ENCODE data around the gene SEMA3G.

Gene SEMA3G

DNA sequence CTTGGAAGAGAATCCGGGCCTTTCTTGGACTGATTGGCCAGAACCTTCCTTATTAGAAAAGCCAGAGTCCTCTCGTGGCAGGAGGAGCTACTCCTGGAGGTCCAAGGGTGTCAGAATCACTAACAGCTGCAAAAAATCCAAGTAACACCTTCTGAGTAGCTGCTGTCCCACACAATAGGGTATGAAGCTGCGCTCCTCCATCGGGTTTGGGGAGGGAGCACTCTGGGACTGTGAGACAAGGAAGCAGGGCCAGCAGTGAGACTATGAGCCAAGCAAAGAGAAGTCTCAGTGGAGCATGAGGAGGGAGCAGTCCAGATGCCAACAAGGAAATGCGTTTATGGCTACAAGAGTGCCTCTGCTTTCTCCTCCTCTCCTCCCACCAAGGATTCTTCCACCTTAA lies 21.7 kb downstream of the SEMA3G start:
- no peak for DNase-seq (ENCODE audit: extremely low read depth in 1 of 2, low read depth in 1 of 2)

DNA sequence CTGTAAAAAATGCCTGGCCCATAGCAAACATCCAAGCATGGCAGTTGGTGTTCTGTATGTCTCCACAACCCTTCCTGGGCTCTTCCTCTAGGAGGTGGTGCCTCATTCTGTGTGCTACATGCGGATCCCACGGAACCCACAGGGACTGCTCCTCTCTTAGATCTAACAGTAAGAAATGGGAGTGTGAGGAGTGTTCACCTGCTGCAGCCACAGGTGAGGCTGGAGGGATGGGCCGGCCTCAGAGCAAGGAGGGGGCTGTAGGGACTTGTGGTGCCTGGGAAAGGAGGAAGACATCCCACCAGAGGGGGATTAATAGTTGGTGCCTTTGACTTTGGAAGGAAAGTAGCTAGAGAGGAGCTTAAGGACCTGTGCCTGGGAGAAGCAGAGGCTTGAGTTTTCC lies 22.2 kb downstream of the SEMA3G start:
- no peak for DNase-seq (ENCODE audit: extremely low read depth in 1 of 2, low read depth in 1 of 2)

DNA sequence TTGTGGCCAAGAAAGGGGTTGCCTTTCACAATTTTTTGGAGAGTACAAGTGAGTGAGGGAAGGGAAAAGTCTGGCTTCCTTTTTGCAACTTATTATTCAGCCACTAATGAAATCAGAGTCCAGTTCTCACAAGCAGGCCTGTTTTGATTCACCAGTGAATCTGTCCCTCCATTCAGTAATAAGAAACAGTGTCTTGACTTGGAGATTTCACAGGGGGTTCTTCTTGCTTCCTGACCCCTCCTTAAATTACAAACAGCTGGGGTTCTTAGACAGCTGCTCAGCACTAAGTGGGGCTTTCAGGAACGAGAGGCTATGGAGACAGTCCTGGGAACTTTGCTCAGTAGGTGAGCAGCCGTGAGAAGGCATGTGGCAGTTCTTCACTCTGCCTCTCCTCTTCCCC lies 24.5 kb downstream of the SEMA3G start:
- no peak for DNase-seq (ENCODE audit: extremely low read depth in 1 of 2, low read depth in 1 of 2)

DNA sequence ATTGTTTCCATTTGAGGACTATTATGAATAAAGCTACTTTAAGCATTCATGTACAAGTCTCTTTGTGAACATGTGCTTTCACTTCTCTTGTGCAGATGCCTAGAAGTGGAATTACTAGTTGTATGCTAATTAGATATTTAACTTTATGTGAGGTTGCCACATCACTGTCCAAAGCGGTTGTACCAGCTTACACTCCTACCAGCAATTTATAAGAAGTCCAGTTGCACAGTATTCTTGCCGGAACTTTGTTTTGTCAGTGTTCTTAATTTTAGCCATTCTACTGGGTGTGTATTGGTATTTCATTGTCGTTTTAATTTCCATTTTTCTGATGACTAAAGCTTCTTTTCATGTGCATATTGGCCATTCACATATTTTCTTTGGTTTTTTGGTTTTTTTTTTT lies 29.1 kb downstream of the SEMA3G start:
- DNase-seq (ENCODE audit: extremely low read depth in 1 of 2, low read depth in 1 of 2), result no peak

DNA sequence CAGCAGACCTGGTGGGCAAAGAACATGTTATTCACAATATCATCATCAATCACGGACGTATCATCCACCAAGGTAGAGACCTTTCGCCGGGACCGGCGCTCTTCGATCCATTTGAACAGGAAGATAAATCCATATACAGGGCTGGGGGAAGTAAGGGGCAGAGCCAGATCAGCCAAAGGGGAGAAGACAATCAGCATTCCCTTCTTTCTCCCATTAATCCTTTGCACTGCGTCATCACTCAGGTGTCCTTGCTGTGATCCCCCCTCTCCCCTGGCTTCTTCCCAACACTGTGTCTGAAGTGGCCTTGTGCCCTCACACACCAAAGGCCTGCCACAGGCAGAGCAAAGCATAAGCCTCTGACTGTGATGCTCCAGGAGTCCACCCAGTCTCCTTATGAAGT lies 36.4 kb downstream of the SEMA3G start:
- no peak for DNase-seq (ENCODE audit: extremely low read depth in 1 of 2, low read depth in 1 of 2)

DNA sequence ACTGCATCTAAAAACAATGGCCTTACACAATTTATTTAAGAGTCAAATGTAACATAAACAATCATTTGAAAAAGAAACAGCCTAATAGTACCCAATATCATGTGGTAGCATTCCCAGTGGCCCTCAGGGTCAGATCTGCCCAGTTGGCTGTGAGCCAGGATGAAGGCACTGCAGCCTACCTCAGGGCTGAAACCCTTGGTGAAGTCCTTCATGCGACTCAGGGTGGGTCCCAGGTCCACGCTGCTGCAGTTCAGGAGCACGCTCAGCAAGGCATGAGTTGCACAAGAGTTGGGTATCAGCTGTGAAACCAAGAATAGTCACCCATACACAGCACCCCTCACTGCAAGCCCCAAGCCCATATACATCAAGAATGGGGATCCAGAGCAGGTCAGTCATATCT lies 37.1 kb downstream of the SEMA3G start:
- DNase-seq (ENCODE audit: extremely low read depth in 1 of 2, low read depth in 1 of 2), result no peak

DNA sequence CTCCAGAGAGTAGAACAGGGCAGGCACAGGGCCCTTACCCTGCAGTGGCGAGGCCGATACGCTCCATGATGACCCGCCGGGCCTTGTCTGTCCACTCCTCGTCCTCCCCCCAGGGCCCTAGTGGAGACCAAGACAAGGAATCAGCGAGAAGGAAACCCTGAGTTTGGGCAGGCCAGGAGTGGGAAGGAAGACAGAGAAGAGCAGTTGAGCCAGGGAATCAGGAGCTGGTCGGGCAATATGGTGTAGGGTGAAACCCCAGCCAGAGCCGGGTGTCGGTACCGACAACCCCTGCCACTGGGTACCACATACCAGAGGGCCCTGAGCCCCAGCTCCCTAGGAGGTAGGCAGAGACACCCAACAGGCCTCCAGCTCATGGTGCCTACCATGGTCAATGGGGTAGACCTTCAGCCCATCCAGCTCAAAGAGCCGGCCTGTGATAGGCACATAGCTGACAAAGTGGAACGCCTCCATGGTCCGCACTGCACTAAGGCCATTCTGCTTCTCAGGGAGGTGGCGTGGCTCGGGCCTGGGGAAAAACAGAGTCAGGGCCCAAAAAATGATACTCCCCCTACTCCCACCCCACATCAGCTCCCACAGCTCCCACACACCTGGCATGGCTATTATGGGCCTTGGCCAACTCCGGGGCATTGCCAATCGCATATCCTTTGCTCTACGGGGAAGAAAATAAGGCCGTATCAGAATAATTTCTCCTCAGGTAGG lies 38.0 kb downstream of the SEMA3G start:
- no peak for DNase-seq (ENCODE audit: extremely low read depth in 1 of 2, low read depth in 1 of 2)

DNA sequence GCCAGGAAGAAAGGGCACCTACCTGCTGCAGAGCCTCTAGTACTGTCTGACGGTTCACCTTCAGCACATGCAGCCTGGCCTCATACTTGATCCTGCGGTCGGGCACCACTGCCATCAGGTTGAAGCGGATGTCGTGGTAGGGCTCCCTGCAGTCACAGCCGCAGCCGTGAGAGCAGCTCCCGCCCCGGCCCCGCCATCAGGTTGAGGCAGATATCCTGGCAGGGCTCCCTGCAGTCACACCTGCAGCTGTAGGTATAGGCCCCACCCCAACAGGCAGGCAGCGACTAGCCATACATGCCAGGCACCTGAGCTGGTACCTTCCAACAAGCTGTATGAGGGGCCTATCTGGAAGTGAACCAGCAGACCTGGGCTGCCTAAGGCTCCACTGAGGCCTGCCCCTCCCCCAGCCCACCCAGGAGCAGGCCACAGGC lies 38.7 kb downstream of the SEMA3G start:
- no peak for DNase-seq (ENCODE audit: extremely low read depth in 1 of 2, low read depth in 1 of 2)

DNA sequence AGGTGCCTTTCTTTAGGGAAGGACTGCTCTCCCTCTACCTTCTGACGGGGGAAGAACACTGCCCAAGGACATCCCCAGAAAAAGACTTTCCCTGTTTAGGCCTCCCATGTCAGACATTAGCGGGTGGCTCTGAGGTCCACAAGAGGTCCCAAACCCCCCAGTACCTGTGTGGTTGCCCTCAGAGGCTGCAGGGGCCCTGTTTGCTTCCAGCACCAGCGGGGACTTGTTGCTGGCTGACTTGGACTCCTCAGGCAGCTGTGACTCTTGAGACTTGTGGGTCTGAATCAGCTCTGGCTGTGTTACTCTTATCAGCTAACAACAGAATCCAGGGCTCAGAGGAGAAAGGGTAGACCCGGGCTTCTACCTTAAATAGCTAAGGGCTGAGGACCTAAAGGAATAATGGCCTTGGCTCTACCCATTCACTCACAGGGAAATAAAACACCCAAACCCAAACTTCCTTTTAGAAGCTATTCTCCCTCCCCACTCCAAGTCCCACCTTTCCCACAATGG lies 39.2 kb downstream of the SEMA3G start:
- no peak for DNase-seq (ENCODE audit: extremely low read depth in 1 of 2, low read depth in 1 of 2)

DNA sequence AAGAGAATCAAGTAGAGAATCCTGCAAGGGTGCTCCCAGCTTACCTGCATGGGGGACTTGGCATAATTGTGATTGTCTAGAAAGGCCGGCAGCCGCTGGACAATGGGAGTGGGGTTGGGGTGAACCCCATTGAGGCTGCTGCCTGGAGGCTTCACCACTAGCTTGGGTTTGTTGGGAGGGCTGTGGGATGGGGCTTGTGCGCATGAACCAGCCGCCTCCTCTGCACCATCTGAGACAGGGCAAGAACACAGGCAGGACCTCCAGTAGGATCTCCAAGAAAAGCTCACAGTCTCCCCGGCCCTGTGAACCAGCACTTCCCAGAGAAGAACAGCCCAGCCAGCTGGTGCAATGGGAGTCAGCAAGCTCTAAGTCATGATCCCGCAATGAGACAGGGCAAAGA lies 39.8 kb downstream of the SEMA3G start:
- no peak for DNase-seq (ENCODE audit: extremely low read depth in 1 of 2, low read depth in 1 of 2)

DNA sequence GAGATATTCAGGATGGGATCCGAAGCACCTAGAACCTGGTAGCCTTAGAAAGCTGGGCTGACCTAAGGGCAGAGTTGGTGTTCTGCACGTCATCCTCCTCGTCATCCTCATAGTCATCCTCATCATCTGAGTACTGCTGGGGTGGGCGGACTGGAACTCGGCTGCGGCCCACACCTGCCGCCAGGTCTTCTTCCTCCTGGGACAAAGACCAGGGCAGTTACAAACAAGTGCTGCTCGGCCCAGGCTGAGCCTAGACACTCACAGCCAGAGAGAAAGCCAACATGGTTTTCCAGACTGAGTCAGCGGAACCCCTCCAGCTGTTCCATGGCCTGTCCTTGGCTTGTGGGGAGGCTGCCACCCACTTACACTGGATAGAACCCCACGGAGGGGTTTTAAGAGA lies 40.5 kb downstream of the SEMA3G start:
- DNase-seq (ENCODE audit: extremely low read depth in 1 of 2, low read depth in 1 of 2), result no peak

DNA sequence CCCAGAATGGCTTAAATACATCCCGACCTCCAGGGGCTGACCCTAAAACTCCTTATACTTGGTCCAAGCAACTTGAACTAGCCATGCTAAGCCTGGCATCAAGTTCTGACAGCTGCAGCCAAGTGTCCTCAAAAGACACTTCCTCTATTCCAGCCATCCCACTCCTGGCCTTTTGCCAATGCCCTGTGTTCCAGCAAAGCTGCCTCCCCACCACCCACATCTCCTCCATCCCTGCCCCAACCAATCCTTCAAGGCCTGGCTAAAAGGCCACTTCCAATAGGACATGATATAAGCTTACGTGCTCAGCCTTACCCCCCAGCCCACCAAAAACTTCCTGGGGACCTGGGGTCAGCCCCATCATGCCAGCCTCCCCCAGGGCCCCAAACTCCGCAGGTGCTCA lies 40.9 kb downstream of the SEMA3G start:
- DNase-seq (ENCODE audit: extremely low read depth in 1 of 2, low read depth in 1 of 2), result no peak

DNA sequence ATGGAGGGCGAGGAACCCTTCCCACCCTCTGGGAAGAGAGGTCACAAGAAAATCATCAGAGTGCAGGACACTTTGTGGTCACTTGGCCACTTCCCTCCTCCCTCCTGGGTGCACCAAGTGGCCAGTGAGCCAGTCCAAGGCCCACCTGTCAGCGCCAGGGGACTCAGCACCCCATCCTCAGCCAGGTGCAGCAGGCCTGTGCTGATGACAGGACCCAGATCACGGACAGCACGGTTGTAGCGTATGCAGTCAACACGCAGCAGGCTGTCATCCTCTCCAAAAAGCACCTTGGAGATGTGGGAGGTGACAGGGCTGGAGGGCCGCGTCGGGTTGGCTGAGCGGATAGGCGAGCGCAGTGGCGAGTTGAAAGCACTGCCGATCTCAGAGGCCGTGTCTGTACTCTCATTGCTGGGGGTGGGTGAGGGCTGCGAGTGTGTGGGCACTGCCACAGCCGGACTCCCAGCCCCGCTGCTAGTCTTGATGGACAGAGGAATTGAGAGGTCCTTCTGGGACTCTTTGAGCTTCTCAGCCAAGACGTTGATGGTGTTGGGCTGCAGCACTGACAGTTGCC lies 41.5 kb downstream of the SEMA3G start:
- DNase-seq (ENCODE audit: extremely low read depth in 1 of 2, low read depth in 1 of 2), result no peak

DNA sequence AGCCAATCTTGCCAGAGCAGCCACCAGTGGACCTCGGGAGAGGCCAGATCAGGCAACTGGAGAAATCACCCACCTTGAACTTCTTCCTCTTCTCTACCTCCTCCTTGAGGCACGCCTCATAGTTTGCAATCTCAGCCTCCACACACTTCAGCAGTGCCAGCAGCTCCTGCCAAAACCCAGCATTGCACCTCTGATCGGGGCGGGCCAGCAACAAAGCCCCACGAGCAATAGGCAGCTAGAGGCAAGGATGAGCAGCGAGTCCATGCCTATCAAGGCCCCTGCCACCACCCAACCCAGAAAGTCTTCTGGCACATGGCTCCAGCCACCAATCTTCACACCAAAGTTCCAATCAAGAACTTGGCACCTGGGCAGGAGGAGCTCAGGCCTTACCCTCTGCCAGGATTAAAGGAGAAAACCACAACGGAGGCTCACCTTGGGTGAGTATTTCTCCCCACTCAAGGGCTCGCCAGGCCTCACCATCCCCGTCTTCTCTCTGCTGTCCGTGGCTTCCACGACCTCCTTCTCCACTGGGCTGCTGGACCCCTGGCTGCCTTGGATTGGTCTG lies 42.1 kb downstream of the SEMA3G start:
- DNase-seq (ENCODE audit: extremely low read depth in 1 of 2, low read depth in 1 of 2), result no peak

DNA sequence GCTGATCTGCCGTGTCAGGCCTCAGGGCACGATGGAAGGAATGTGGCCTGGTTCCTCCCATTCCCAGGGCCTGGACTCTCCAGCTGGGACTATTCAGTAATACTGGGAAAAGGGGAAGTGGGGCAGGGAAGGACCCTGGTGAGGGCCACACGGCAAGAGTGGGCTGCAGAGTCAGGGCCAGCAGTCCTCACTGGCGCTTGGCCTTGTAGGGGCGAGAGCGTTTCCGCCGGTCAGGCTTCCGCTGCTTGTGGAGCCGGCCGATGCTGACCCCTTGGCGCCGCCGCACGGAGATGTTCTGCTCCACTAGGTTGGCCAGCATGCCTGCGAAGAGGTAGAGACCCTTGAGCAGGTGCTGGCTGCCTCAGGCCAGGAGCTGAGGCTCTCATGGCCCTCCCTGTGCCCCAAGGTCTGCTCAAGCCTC lies 42.8 kb downstream of the SEMA3G start:
- DNase-seq (ENCODE audit: extremely low read depth in 1 of 2, low read depth in 1 of 2), result no peak

DNA sequence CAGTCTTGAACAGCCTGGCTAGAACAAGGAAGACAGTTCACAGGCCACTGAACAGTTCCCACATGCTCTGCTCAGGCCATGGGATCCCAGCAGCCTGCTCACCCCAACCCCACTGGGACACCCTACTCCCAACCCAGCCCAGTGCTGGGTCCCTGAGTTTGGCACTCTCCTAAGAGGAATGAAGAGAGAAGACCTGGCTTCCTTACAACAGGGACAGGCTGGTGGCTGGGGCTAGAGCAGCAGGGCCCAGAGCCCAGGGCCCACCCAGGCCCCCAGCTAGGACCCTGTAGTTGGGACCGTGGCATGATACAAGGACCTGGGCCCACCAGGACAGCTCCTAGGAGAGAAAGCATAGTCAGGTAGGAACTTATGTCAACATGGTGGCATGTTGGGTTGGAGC lies 43.4 kb downstream of the SEMA3G start:
- DNase-seq (ENCODE audit: extremely low read depth in 1 of 2, low read depth in 1 of 2), result no peak

DNA sequence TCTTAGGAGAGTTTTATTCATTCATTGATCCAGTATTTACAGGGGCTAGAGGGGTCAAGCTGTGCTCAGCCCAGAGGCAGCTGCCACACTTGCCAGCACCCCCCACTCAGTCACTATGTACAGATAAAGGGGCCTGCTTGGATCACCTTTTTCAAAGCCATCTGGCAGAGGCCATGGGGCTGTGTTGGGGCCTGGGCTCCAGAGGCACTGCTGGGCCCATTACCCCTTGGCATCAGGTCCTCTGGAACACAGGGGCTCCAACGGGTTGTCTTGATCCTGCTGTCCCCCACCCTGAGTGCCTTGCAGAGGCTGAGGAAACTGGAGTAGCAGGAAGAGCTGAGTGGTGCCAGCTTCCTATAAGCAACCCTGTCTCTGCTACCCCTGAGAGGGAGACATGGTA lies 43.9 kb downstream of the SEMA3G start:
- DNase-seq (ENCODE audit: extremely low read depth in 1 of 2, low read depth in 1 of 2), result no peak

DNA sequence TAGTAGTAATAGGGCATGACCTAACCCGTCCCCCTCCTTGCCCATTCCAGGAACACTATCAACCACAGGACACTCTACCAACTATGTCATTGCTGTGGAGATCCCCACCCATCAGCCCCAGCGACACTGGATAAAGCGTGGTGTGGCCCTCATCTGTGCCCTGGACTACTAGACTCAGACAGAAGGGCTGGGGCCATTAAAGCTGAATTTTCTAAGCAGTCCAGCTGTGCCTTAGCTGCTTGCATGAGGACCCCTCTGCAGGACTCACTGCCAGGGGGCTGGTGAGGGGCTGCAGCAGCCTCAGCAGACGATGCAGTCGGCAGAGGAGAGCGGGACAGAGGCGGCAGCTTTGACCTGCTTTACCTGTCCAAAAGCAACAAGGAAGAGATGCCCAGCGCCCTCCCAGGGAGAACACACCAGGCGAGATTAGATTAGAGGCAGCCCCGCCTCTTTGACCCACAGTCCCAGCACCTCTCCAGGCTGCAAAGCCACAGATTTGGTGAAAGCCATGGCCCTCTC lies 44.6 kb downstream of the SEMA3G start:
- DNase-seq (ENCODE audit: extremely low read depth in 1 of 2, low read depth in 1 of 2), result no peak

DNA sequence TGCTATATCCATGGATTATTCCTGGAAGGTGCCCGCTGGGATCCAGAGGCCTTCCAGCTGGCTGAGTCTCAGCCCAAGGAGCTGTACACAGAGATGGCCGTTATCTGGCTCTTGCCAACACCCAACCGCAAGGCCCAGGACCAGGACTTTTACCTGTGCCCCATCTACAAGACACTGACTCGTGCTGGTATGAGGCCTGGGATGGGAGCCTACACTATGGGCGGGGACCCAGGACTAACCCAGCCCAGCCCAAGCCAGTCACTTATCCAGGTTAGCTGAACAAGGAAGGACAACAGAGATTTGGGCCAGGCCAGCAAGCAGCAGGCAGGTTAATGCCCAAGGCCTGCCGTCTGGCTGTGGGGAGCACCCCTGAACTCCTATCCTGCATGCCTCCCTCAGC lies 45.3 kb downstream of the SEMA3G start:
- DNase-seq (ENCODE audit: extremely low read depth in 1 of 2, low read depth in 1 of 2), result no peak

DNA sequence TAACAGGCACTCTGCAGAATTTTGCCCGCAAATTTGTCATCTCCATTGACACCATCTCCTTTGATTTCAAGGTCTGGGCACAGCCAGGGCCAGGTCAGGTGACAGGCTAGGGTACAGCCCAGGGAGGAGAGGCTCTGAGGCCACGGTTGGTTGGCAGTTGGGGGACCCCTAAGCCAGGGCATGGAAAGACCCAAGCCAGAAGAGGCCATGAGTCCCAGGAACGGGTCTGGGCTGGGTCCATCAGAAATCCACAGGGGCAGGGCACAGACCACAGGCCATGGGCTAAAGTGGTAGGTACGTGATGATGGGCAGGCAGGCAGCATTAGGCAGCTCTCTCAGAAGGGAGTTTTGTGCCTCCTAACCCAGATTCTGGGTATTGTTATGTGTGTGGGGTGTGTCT lies 45.8 kb downstream of the SEMA3G start:
- DNase-seq (ENCODE audit: extremely low read depth in 1 of 2, low read depth in 1 of 2), result no peak

DNA sequence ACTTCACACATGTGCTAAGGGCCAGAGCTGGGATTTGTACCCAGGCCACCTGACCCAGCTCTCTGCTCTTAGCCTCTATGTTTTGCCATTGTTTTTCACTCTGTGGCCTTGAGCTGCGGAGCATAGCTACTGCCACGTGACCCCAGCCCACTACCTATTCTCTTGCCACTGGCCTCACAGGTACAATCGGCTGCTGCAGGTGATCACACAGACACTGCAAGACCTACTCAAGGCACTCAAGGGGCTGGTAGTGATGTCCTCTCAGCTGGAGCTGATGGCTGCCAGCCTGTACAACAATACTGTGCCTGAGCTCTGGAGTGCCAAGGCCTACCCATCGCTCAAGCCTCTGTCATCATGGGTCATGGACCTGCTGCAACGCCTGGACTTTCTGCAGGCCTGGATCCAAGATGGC lies 46.2 kb downstream of the SEMA3G start:
- no peak for DNase-seq (ENCODE audit: extremely low read depth in 1 of 2, low read depth in 1 of 2)
